Measurements from ENCODE around the gene VAMP5. TPM values are rescaled to one million over a fixed set of nuclear protein-coding genes. Genes with fewer than 3 reads are reported as not detected.
A peak's percentile ranks its signal among the peaks of the same experiment; 100 is the strongest.
"Not testable (repeated sequence)": the region's sequence is repeated elsewhere in the genome, so short reads cannot be mapped to it uniquely, and the experiment has no call there.

Gene VAMP5
- total RNA-seq, 1 donor from 2014 or later, result 47.3 TPM

- peaks cover 34% of the 10 kb centered on the region for H3K4me1 ChIP-seq
- H3K9me3 ChIP-seq (replicated peaks), result no peaks in the 10 kb centered on the region
- no peak overlapping the region for H3K4me3 ChIP-seq
- H3K27ac ChIP-seq (replicated peaks), result no peak overlapping the region
- H3K36me3 ChIP-seq, result peaks cover 65% of the 10 kb centered on the region
- no peak for DNase-seq
- intact Hi-C loops (cut with micrococcal nuclease), result no loop called here
- H3K27me3 ChIP-seq (ENCODE audit: low read depth), result no peaks in the 10 kb centered on the region
- no peak for TF ChIP-seq CTCF (IDR thresholded peaks at IDR 0.05; ENCODE audit: borderline replicate concordance)
Measured at GRCh38 chr2:85557130-85557529, 27.1 kb upstream of the VAMP5 start.

- TF ChIP-seq CTCF (IDR thresholded peaks at IDR 0.05; ENCODE audit: borderline replicate concordance), result no peak
- DNase-seq, result no peak
- H3K27me3 ChIP-seq (ENCODE audit: low read depth), result no peaks in the 10 kb centered on the region
- no peak overlapping the region for H3K27ac ChIP-seq (replicated peaks)
- intact Hi-C loops (cut with micrococcal nuclease), result no loop called here
- H3K9me3 ChIP-seq (replicated peaks), result no peaks in the 10 kb centered on the region
- H3K4me3 ChIP-seq, result no peak overlapping the region
- peaks cover 35% of the 10 kb centered on the region for H3K4me1 ChIP-seq
- peaks cover 55% of the 10 kb centered on the region for H3K36me3 ChIP-seq
Measured at GRCh38 chr2:85558160-85558559, 26.1 kb upstream of the VAMP5 start.

GRCh38 chr2:85560403-85560726 is 23.9 kb upstream of the VAMP5 start:
- Histone ChIP-seq H3K4me1 (peaks cover 35% of the 10 kb centered on the region), H3K4me3 (peak overlapping the region; percentile 83), H3K36me3 (peaks cover 32% of the 10 kb centered on the region)
- H3K27me3 ChIP-seq (ENCODE audit: low read depth); H3K9me3 ChIP-seq (replicated peaks); H3K27ac ChIP-seq (replicated peaks); DNase-seq; intact Hi-C loops (cut with micrococcal nuclease): not testable (repeated sequence)

- no peak for TF ChIP-seq CTCF (IDR thresholded peaks at IDR 0.05; ENCODE audit: borderline replicate concordance)
- H3K27ac ChIP-seq (replicated peaks), result peak overlapping the region; percentile 95
- H3K27me3 ChIP-seq (ENCODE audit: low read depth), result no peaks in the 10 kb centered on the region
- H3K4me1 ChIP-seq, result peaks cover 35% of the 10 kb centered on the region
- H3K9me3 ChIP-seq (replicated peaks), result no peaks in the 10 kb centered on the region
- H3K4me3 ChIP-seq, result peak overlapping the region; percentile 83
- peaks cover 29% of the 10 kb centered on the region for H3K36me3 ChIP-seq
- DNase-seq, result no peak
- intact Hi-C loops (cut with micrococcal nuclease), result no loop called here
Measured at GRCh38 chr2:85560812-85561279, 23.4 kb upstream of the VAMP5 start.

GRCh38 chr2:85561280-85562212 is 22.7 kb upstream of the VAMP5 start, which contains the start of gene GGCX:
GGCX (minus strand) TSS chr2:85561493; CDS start chr2:85561428, 65 bp downstream.
- no peaks in the 10 kb centered on the region for H3K9me3 ChIP-seq (replicated peaks)
- peaks cover 22% of the 10 kb centered on the region for H3K36me3 ChIP-seq
- DNase-seq, result peak; percentile 96
- intact Hi-C loops (cut with micrococcal nuclease), result no loop called here
- peaks cover 35% of the 10 kb centered on the region for H3K4me1 ChIP-seq
- H3K27ac ChIP-seq (replicated peaks), result peak within 1 kb of the TSS; percentile 95
- no peaks in the 10 kb centered on the region for H3K27me3 ChIP-seq (ENCODE audit: low read depth)
- no peak for TF ChIP-seq CTCF (IDR thresholded peaks at IDR 0.05; ENCODE audit: borderline replicate concordance)
- peak within 1 kb of the TSS; percentile 83 for H3K4me3 ChIP-seq

GRCh38 chr2:85564144-85564563 is 20.1 kb upstream of the VAMP5 start:
- no peak for DNase-seq
- intact Hi-C loops (cut with micrococcal nuclease), result no loop called here
- Histone ChIP-seq H3K27me3 (ENCODE audit: low read depth) (no peaks in the 10 kb centered on the region), H3K27ac (replicated peaks) (no peak overlapping the region), H3K4me1 (peaks cover 31% of the 10 kb centered on the region), H3K4me3 (no peak overlapping the region), H3K9me3 (replicated peaks) (no peaks in the 10 kb centered on the region), H3K36me3 (no peaks in the 10 kb centered on the region)
- no peak for TF ChIP-seq CTCF (IDR thresholded peaks at IDR 0.05; ENCODE audit: borderline replicate concordance)

Measured in left ventricle myocardium inferior (tissue), 1 donor.